GM21619 (cell line): ENCODE data around the gene FGFR1OP2.

Experiments
- ATAC-seq: cut with Tn5 transposase; IDR thresholded peaks from one replicate; pipeline ENCODE4 v1.9.1; 2021; ENCODE audit not compliant: unreplicated experiment

Gene FGFR1OP2

GRCh38 chr12:27000961-27001360, 62.7 kb downstream of the FGFR1OP2 start:
- ATAC-seq = no peak

DNA sequence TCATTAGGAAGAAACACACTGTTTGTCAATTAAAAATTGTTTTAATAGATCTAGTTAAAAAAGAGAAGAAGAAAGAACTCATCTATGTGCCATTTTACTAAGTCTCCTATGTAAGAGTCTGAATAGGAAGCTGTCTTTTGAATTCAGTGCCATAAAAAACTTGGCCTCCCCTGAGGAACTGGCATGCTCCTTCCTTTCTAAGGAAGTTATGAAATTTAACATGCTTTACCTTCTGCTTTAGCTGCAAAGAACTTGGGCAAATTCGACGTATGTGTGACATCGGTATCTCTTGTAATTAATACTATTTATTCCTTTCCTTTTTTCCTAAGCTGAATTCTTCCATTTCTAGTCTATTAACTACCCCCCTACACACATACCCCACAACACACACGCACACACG, 63.4 kb downstream of the FGFR1OP2 start:
- ATAC-seq = no peak

GRCh38 chr12:27002141-27002540, 63.9 kb downstream of the FGFR1OP2 start:
- ATAC-seq = no peak

DNA sequence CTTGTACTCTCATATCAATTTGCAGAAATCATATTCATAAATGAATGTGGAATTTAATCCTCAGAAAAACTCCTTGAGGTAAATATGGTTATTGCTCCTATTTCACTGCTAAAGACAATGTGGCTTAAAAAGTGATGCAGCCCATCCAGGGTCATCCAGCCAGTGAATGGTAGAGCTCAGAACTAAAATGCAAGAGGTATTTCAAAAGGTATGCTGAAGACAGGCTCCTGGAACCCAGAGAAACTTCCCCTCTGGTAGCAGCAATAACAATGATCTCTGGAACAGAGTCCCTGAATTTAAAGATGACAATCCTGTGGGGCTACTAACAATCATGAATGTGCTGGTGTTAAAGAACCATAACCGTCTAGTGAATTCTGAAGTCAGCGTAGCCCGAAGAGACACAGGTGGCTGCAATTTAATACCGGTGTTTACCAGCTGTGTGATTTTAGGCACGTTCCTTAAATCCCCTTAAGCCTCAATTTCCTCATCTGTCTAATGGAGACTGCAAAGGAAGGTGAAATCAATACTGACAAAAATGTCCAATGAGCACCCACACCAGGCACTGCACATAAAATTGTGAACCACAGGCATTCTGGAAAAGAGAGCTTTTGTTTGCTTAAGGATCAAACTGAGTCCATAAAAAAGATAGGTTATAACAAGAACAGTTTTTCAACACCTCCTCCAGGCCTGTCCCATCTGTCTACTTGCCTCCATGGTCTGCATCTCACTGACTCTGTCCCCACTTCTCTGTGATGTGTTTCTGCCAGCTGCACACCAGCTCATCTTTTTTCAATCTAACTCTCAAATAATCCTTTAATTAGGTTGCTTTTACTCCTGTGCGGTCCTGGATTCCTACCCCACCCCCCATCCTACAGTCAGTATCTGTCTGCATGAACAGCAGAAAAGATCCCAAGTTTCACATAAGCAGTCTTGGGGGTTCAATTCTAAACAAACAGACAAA, 65.4 kb downstream of the FGFR1OP2 start:
- no peak for ATAC-seq

GRCh38 chr12:27005495-27005894, 67.2 kb downstream of the FGFR1OP2 start:
- ATAC-seq = no peak

DNA sequence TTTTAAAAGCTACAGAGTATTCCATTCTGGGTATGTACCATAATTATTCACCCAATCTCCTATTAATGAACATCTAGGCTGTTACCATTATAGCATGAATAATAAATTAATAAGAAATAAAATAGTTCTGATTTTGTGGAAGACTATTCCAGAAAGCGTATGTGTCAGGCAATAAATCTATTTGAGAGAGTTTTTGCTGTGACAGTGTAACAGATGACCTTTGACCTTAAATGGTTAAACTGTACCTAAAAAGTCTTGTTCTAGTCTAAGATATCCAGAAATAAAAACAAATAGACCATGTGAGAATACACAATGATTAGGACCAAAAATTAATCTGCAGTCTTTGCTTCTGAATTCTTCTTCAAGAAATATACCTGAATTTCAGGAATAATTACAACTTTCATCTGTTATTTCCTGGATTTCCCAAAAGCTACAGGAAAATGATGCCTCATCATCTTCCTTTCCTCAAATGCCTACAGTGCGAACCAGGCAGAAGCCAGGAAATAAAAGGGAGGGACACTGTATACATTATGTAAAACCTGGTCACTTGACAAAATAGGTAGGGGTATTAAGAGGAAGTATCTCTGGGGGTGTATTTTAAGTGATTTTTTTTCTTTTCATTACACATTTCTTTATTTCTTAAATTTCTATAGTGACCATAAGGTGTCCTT, 68.7 kb downstream of the FGFR1OP2 start:
- no peak for ATAC-seq

GRCh38 chr12:27008081-27008480, 69.8 kb downstream of the FGFR1OP2 start:
- no peak for ATAC-seq

- no peak for ATAC-seq
These were observed 71.6 kb downstream of the FGFR1OP2 start for GRCh38 chr12:27009881-27010301.

DNA sequence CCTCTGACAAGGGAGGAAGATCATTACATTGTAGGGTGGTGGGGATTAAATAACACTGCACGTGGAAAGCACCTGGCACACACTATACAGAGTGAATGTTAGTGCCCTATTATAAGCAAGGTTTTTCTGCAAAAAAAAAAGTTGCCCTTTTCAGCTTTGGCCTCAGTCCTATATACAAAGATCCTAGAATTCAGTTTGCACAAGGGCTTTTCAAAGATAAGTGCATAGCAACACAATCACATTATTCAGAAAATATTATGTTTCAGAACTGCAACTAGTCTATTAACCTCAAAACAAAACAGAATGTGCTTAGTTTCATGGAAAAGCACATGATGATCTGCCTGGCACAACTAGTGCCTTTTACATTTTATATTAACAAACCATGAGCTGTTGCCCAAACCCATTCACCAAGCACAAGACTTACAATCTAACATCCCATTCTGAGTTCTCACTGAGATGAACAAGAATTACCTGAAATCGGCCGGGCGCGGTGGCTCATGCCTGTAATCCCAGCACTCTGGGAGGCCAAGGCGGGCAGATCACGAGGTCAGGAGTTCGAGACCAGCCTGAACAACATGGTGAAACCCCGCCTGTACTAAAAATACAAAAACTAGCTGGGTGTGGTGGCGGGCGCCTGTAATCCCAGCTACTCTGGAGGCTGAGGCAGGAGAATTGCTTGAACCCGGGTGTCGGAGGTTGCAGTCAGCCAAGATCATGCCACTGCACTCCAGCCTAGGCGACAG, 74.1 kb downstream of the FGFR1OP2 start:
- no peak for ATAC-seq

DNA sequence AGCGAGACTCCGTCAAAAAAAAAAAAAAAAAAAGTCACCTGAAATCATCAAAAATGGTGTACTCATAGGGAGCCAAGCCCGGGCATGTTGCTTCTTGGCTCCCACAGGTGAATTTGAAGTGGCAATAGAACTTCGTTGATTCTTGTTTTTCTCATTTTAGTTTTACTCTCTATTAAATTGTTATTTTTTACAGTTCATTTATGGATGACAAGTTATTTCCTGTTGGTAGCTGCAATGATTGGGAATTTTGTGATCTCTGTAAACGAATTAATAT, 74.6 kb downstream of the FGFR1OP2 start:
- no peak for ATAC-seq

- peak; percentile 29 for ATAC-seq
These were observed 75.4 kb downstream of the FGFR1OP2 start for GRCh38 chr12:27013611-27014084.

DNA sequence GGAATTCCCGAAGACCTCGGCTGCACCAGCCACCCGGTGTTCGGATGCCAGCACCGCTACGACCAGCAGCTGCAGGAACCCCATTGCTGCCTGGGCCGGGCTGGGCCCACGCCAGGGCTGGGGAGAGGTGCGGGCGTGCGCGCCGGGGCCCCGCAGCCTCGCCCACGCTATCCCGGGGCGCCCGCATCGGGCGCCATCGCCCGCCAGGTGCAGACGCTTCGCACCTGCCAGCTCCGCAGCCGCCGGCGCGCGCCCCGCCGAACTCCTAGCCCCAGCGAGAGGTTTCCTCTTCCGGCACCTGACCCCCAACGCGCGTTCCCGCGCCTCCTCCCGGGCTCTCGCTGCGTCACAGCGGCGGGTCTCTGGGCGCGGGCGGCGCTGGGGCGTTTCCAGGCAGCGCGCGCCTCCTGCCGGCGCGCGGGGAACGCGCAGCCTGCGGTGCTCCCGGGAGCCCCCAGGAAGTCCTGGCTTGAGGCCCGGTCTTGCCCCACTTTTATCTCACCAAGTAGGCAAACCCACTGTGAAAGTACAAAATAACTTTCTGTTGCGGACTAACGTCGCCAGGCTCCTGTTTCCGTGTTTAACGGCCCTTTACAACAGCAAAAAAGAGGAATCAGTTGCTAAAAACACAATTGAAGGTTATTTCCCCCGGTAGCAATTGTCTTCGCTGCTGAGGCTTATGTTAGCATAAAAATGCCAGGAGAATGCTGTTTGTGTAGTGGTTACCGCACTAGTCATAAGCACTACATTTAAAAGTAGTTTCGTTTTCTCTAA, 76.0 kb downstream of the FGFR1OP2 start, which contains the start of gene TM7SF3:
Gene TM7SF3, minus strand, starts transcription at position 300 of the 774 bp plus-strand sequence. Its CDS starts 216 bp downstream, at position 84.
- ATAC-seq = peak; percentile 84

DNA sequence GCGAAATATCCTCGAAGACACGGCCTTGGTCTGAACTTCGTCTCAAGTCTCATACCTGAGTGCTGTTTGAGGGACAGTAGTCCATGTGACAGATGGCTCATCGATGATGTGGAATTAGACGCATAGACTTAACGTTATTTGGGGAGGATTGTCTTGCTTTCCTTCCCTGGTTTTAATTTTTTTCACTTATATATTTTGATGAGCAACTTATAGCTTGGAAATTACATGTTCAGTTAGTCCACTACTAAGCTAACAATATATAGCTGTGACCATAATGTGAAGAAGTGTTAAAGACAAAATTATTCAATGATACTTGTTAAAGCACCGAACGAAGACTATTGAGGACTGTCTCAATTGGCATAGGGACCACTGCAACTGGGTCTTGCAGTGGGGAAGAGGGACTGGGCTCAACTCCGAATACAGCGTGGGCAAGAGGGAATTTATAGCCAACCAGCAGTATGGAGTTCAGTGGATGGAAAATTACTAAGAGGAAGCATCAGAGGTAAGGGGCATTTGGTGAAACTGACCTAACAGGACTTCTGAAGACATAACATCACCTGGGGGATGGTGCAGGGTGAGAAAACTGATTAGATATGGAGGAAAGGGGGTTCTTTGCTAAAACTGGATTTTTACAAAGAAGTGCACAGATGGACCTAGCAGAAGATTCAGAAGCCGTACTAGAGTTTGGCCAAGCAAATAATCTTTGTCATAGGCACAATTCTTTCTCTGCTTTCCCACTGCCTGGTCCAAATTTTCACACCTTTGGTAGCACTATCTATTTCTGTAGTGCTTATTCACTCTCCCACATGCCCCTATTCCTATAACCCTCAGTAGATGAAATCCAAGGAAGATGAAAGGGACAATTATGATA, 76.8 kb downstream of the FGFR1OP2 start:
- ATAC-seq = no peak

DNA sequence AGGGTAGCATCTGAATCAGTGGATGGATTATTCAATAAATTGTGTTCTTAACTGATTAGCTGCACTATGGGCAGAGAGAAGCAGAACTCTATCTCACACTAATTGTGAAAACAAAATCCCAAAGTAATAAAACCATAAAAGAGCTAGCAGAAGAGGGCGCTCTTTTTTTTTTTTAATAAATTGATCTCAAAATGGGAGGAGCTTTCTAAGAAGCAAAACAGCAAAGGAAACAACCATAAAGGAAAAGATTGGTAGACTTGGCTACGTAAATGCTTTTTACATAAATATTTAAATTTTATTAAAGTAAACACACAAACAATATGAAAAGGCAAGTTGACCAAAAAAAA, 77.4 kb downstream of the FGFR1OP2 start:
- no peak for ATAC-seq
